HG03558 (cell line): ENCODE data around the gene PMP22.
"Not testable (repeated sequence)": the region's sequence is repeated elsewhere in the genome, so short reads cannot be mapped to it uniquely, and the experiment has no call there.

Experiments
- ATAC-seq: cut with Tn5 transposase; IDR thresholded peaks from one replicate; pipeline ENCODE4 v1.9.1; 2021; ENCODE audit warnings: moderate number of reproducible peaks; ENCODE audit not compliant: unreplicated experiment; ENCODE audit errors: extremely low read depth

Gene PMP22

DNA sequence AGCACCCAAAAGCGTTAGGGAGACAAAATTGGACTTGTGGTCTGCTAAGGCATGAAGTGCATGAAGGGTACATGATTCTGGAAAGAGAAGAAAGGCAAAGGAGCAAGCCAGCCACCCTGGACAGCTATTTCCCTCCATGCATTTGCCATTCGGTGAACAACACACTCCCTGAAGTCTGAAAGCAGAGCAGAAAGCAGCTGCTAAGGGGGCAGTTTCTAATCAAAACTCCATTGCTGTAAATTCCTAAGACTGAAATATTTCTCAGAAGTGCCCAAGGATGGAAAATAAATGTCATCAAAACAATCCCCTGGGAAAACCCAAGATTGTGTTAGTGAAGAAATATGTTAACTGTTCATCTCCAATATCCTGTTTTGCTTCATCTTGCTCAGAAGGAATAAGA lies 44.3 kb downstream of the PMP22 start:
- no peak for ATAC-seq

DNA sequence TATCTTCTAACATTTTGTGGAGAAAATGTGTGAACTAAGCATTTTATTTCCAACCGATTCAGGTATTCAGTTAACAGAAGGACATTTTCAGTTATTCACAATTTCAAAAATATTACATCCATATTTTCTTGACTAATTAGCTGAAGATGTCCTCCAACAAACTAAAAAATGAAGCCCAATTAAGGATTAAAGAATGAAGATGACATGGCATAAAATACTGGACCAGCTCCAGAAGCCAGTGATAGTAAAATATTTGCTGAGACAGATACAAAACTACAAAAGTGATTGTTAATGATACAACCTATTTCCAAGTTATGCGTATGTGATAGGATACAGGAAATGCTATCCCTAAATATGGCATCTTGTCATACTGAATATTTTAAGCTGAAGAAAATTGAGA lies 48.6 kb downstream of the PMP22 start:
- no peak for ATAC-seq

DNA sequence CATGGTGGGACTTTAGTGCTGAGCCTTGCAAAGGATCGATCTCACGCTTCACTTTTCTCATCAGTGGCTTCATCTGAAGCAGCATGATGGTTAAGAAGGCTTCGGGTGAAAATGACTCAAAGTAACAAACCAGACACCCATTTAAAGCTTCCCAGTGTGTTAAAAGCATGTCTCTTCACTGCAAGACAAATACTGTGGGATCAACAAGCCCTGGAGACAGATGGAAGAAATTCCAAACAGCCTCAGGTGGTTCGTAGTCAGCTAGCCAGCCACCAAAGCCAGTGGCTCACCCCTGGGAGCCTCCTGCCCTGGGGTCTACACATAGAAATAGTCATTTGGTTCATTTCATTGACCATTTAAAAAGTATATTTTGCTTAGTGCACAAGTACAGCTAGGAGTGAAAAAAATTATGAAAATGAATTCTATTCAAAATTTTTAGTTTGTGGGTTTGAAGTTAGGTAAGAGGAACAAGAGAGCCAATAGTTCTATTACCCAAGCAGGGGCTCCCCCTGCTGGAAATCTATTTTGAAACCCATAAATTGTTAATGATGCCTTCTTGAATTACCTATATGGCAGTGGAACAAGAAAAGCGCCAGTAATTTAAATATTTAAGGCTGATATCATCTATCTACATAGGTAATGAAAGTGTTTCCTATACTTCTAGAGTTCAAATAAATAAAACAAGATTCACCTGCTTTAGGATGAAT lies 51.6 kb downstream of the PMP22 start:
- no peak for ATAC-seq

DNA sequence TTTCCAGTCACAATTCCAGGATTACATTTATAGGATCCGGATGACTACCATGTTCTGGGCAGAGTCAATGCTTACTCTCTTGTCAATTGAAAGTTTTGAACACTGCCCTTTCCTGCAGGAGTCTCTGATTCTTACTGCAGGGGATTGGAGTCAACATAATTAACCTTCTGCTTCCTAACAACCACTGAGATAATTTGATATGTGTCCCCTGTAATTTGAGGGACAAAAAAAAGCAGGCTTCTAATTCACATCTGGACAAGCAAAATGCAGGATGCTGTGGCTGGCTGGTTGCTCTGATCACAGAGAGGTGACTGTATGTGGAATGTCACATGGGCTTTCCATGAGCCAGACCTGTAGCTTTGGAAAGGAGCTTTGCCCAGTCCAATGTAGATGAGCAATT lies 54.9 kb downstream of the PMP22 start:
- no peak for ATAC-seq

DNA sequence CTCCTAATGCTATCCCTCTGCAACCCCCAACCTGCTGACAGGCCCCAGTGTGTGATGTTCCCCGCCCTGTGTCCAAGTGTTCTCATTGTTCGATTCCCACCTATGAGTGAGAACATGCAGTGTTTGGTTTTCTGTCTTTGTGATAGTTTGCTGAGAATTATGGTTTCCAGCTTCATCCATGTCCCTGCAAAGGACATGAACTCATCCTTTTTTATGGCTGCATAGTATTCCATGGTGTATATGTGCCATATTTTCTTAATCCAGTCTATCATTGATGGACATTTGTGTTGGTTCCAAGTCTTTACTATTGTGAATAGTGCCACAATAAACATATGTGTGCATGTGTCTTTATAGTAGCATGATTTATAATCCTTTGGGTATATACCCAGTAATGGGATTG lies 62.1 kb downstream of the PMP22 start:
- not testable (repeated sequence) for ATAC-seq

DNA sequence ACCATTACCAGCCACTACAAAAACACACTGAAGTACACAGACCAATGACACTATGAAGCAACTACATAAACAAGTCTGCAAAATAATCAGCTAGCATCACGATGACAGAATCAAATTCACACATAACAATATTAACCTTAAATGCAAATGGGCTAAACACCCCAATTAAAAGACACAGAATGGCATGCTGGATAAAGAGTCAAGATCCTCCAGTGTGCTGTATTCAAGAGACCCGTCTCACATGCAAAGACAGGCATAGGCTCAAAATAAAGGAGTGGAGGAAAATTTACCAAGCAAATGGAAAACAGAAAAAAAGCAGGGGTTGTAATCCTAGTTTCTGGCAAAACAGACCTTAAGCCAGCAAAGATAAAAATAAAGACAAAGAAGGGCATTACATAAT lies 64.6 kb downstream of the PMP22 start:
- ATAC-seq = not testable (repeated sequence)

DNA sequence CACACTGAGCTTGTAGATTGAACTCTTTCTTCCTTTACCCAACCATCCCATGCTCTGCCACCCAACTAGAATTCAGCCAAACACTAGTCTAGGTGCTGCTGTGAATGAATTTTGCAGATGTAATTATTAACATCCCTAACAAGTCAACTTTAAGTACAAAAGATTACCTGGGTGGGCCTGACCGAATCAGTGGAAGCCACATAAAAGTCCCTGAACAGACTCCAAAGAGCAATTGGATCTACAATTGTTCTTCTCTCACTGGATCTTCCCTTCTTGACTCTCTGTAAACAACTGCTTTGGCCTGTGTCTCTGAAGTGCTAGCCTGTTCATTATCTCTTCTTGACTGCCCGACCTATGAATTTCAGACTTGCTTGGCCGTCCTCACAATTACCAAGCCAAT lies 67.9 kb downstream of the PMP22 start:
- ATAC-seq = no peak

DNA sequence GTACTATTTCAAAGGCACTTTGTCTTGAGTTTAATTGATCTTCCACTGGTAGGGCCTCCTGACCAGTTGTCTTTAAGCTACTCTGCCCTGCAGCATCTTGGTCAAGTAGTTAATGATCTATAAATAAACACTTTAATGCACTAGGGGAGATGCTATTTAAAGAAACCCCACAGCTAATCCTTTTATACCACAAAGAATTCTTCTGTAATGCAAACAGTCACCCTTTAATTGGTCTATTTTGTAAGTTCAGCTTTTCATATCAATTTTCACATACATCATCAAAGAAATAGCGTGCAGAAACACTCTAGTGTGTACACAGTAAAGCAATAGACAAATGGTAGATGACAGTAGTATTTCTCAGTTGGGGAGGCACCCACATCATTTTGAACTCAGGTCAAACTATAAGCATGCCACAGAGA lies 70.3 kb downstream of the PMP22 start:
- no peak for ATAC-seq

DNA sequence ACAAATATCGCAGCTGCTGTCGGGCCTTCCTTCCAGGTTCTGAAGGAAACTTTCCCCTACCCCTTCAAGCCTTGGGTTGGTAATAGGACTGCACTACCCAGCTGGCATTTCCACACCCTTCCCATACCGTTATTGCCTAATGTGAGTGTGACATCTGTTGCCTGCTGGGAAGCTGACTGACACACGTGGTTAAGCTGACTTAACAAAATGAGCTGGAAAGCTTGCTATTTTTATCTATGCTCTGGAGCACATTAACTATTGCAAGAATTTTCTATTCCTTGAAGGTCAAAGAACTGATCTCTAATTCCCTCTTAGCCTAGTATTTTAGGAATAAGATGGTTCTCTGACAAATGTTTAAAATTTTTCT lies 79.5 kb downstream of the PMP22 start:
- no peak for ATAC-seq

DNA sequence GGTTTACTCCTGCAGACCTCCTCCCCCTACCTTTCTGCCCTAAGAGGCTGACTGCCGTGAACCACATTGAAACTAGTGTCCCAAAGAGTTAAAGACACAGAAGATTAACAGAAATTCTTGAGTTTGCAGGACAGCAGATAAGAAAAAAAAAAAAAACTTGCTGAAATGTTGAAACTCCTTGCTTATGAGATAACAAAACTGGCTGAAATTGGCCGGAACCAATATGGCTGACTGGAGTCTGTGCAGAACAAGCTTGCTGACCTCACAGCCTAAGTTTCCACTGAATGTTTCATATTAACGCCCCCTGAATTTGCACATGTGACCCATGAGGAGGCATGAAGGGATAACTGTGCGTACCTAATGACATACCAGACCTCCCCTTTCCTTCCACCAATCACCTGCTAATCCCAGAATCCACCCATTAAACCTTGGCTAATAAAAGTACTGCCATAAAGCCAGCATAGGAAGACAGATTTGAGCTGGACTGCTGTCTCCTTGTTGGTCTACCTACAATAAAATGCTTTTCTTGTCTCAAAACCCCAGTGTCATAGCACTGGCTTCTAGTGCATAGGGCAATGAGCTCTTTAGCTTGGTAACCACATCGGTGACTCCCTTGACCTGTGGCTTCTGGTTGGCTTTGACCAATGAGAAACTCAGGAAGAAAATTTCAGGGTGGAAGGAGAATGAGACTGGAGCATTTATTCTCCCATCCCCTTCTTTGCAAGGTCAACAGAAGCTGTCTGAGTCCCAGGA lies 80.1 kb downstream of the PMP22 start:
- no peak for ATAC-seq

DNA sequence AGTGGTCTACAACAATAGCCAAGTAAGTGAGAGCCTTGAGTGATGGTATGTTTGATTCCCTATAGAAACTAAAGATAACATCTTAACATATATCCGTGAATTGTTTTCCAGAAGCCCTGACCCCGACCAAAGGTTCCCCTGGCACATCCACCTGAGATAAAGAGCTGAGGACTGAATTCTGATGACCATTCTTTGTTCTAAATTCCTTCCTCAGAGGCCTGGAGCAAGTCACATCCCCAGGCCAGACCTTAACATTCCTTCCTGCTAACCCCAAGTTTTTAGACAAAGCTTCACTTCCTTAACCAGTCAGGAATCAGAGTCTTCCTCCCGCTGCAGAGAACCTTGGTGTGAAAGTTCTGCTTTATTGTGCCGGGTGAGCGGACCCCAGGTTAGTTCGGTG lies 83.3 kb downstream of the PMP22 start:
- ATAC-seq = no peak

DNA sequence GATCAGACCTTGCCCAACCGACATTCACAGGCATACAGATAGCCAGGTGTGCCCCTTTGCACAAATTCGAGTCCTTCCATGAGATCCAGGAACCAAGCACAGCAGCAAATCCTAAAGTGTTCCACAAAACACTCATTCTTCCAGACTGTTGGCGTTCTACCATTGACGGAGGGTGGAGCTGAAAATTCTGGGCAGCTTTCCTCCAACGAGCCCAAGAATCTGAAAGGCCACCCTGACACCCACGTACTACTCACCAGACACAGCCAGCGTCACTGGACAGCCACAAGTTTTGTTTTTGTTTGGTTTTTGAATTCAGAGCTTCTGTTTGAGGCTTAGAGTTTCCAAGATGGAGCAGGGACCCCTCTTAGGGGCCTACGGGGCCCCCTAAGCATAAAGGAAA lies 83.8 kb downstream of the PMP22 start:
- no peak for ATAC-seq

DNA sequence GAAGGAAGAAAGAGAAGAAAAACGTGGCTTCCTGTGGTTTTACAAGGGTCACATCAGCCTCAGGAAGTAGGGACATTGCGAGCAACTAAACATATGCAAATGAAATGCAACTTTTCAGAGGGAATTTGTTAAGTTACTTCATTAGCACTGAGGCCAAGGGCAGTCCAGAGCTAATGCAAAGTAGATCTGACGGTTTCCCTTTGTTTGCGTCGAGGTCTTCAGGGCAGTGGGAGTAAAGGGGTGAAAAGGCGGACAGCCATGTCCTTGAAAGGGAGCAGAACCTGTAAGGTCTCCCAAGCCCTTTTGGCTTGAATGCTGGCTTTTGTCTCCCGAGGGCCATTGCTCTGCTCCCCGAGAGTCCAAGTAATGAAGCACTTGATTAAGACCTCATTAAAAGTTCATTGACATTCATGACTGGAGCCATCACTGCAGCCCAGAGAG lies 85.0 kb downstream of the PMP22 start:
- ATAC-seq = no peak
